Measurements from ENCODE around the gene ZBED2. TPM values are rescaled to one million over a fixed set of nuclear protein-coding genes. Genes with fewer than 3 reads are reported as not detected.

ZBED2 gene
- total and polyA plus RNA-seq, 2 of the 8 experiments (the other 6 are each of a cell fraction or from before 2014, with no cell fraction given): not detected

- TF ChIP-seq CHD7 (IDR thresholded peaks at IDR 0.05; ENCODE audit: insufficient replicate concordance, low read length): no peak
- TF ChIP-seq ASH2L (IDR thresholded peaks at IDR 0.05; ENCODE audit: low read length): no peak
- TF ChIP-seq POU5F1 (IDR thresholded peaks at IDR 0.05; ENCODE audit: low read depth, low read length): no peak
- TF ChIP-seq CTBP2 (IDR thresholded peaks at IDR 0.05; ENCODE audit: borderline replicate concordance, insufficient read depth, insufficient read length, low read length): no peak
- TF ChIP-seq RNF2 (IDR thresholded peaks at IDR 0.05; ENCODE audit: borderline replicate concordance, low read depth, low read length, missing control alignments, poor library complexity, severe bottlenecking): no peak
- no peak for TF ChIP-seq EGR1 (IDR thresholded peaks at IDR 0.05; ENCODE audit: borderline replicate concordance, low read depth, low read length)
- TF ChIP-seq ATF2 (IDR thresholded peaks at IDR 0.05; ENCODE audit: low read length): no peak
- TF ChIP-seq JUND (IDR thresholded peaks at IDR 0.05; ENCODE audit: low read length): no peak
- no peak for TF ChIP-seq CHD2 (IDR thresholded peaks at IDR 0.05; ENCODE audit: low read length)
- no peak for TF ChIP-seq SUZ12 (IDR thresholded peaks at IDR 0.05; ENCODE audit: low read length)
These were observed 3.6 kb downstream of the ZBED2 start (continued) for GRCh38 chr3:111591555-111591954.

Data from H1 (cell line).